Activated CD8-positive, alpha-beta T cell treated with anti-CD3 and anti-CD28 coated beads for 36 hours (primary cell): ENCODE results near the gene CCDC12. TPM values are rescaled to one million over a fixed set of nuclear protein-coding genes. Genes with fewer than 3 reads are reported as not detected.

ENCODE experiments used
- ATAC-seq: fragments of 200-7000 bp; cut with Tn5 transposase; one replicate; pipeline ENCODE4 v1.10.0; 2021; ENCODE audit warnings: mild to moderate bottlenecking, moderate library complexity
- CTCF ChIA-PET: fragments of 350-600 bp; sonication (Branson Sonifier 250); formaldehyde crosslinking; loops from one replicate; lab custom pipeline; 2021; ENCODE audit warnings: antibody characterized with exemption; lab: Charles Lee
- POLR2A ChIA-PET: fragments of 350-600 bp; sonication (Branson Sonifier 250); formaldehyde crosslinking; loops from one replicate; lab custom pipeline; 2021; ENCODE audit warnings: antibody characterized with exemption; lab: Charles Lee
- DNase-seq: peaks from one replicate; pipeline ENCODE4 v3.0.0-alpha.2; 2020
- H3K27ac Mint-ChIP-seq: one replicate; pipeline ENCODE4 v1.8.0; 2021; ENCODE audit warnings: mild to moderate bottlenecking, mixed read lengths
- H3K27me3 Mint-ChIP-seq: one replicate; pipeline ENCODE4 v1.8.0; 2021; ENCODE audit warnings: mixed read lengths
- H3K36me3 Mint-ChIP-seq: one replicate; pipeline ENCODE4 v1.8.0; 2021; ENCODE audit warnings: low read depth, mixed read lengths
- H3K4me1 Mint-ChIP-seq: one replicate; pipeline ENCODE4 v1.8.0; 2021; ENCODE audit warnings: low read depth, mixed read lengths
- H3K4me3 Mint-ChIP-seq: one replicate; pipeline ENCODE4 v1.8.0; 2021; ENCODE audit warnings: mild to moderate bottlenecking, moderate library complexity, mixed read lengths
- H3K9me3 Mint-ChIP-seq: one replicate; pipeline ENCODE4 v1.8.0; 2021; ENCODE audit warnings: mixed read lengths
- intact Hi-C: fragments of 100-400 bp; cut with micrococcal nuclease; formaldehyde crosslinking; loops from one replicate; pipeline ENCODE4 v1.10.0; 2022
- total RNA-seq, 2 experiments: library from RNA; stranded (reverse); gene quantifications; one replicate each; pipeline ENCODE4 v1.2.3, GENCODE V29; 2021
- TF ChIP-seq, protein P1 (sequence below): fragments of 200-600 bp; IDR thresholded peaks from one replicate; pipeline ENCODE4 v1.8.0; 2022; ENCODE audit warnings: antibody characterized with exemption, mild to moderate bottlenecking

The CCDC12 gene
- total RNA-seq, 2 experiments from 2014 or later: 51.2 to 51.6 TPM

DNA sequence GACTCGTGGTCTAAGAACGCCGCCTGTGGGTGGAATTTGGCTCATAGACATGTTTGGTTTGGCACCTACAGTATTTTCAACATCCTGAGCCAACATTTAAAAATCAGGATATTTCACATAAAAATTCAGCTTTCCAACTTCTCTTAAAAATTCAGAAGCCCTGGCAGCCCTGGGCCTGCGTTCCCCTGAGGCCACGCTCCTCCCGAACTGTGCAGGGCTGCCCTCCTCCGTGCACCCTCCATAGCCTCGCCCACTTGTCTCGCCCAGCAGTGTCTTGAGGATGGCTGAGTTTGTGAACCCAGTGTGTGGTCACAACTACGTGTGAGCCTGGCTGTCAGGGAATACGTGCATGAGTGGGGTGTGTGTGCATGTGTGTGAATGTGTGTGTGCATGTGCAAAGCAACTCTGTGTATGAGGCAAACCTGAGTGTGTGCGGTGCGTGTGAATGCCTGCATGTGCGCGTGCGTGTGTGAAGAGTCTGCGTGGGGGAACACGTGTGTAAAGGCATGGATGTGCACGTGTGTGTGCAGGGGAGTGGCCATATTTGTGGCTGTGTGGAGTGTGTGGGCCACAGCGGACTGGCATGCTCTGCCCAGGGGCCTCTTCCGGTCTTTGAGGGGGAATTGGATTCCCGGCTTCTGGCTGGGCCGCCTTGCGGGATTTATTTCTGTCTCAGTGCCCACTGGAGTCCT lies 68.1 kb downstream of the CCDC12 start:
- H3K27ac Mint-ChIP-seq: no peak overlapping the region
- no peak overlapping the region for H3K4me3 Mint-ChIP-seq
- no peak for ATAC-seq
- ChIA-PET POLR2A (interaction anchor here (0.7 to 2.3 kb wide), 2 partner anchors 12 to 34 kb away, joined by 3 to 6 read pairs; no protein-coding TSS in a partner anchor), CTCF (interaction anchor here (1.4 to 1.8 kb wide), 10 partner anchors 8 to 420 kb away, joined by 3 to 11 read pairs (median 5); partner anchors contain the start of genes PRSS50 and TMIE)
- no peaks in the 10 kb centered on the region for H3K9me3 Mint-ChIP-seq
- H3K4me1 Mint-ChIP-seq: peaks cover 8% of the 10 kb centered on the region
- no peak for DNase-seq
- intact Hi-C loops: loop anchor here (2.0 kb wide), 1 partner anchor 42 kb away; no protein-coding TSS in a partner anchor
- peaks cover 2% of the 10 kb centered on the region for H3K36me3 Mint-ChIP-seq
- H3K27me3 Mint-ChIP-seq: no peaks in the 10 kb centered on the region
- TF ChIP-seq, protein P1, sequence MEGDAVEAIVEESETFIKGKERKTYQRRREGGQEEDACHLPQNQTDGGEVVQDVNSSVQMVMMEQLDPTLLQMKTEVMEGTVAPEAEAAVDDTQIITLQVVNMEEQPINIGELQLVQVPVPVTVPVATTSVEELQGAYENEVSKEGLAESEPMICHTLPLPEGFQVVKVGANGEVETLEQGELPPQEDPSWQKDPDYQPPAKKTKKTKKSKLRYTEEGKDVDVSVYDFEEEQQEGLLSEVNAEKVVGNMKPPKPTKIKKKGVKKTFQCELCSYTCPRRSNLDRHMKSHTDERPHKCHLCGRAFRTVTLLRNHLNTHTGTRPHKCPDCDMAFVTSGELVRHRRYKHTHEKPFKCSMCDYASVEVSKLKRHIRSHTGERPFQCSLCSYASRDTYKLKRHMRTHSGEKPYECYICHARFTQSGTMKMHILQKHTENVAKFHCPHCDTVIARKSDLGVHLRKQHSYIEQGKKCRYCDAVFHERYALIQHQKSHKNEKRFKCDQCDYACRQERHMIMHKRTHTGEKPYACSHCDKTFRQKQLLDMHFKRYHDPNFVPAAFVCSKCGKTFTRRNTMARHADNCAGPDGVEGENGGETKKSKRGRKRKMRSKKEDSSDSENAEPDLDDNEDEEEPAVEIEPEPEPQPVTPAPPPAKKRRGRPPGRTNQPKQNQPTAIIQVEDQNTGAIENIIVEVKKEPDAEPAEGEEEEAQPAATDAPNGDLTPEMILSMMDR: no peak

GRCh38 chr3:46907960-46908293 lies 68.6 kb downstream of the CCDC12 start:
- no peaks in the 10 kb centered on the region for H3K27me3 Mint-ChIP-seq

DNA sequence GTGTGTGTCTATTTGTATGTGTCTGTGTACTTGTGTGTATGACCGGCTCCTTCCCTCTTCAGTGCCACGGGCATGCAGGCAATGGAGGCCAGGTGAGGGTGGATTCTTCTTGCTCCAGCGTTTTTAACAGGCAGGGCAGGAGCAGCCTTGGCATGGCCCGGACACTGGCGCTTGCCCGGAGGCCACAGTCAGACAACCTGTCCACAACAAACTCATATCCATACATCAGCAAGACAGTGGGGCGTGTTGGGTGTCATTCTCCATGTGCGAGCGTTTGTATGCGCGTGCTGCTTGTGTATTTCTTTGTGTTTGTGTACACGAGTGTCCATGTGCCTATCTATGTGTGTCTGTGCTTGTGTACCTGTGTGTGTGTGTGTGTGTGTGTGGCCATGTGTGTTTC lies 69.3 kb downstream of the CCDC12 start:
- Mint-ChIP-seq H3K36me3 (peaks cover under 1% of the 10 kb centered on the region), H3K27me3 (no peaks in the 10 kb centered on the region), H3K4me3 (no peak overlapping the region), H3K27ac (no peak overlapping the region), H3K9me3 (no peaks in the 10 kb centered on the region), H3K4me1 (peaks cover 6% of the 10 kb centered on the region)
- intact Hi-C loops: no loop called here
- TF ChIP-seq, protein P1: no peak
- CTCF ChIA-PET: no interaction called here
- POLR2A ChIA-PET: no interaction called here
- no peak for DNase-seq
- no peak for ATAC-seq

More at GRCh38 chr3:46907960-46908293, 68.6 kb downstream of the CCDC12 start:
- H3K4me3 Mint-ChIP-seq: no peak overlapping the region
- H3K27ac Mint-ChIP-seq: no peak overlapping the region
- peaks cover 2% of the 10 kb centered on the region for H3K36me3 Mint-ChIP-seq
- ATAC-seq (no peak), DNase-seq (no peak)
- peaks cover 6% of the 10 kb centered on the region for H3K4me1 Mint-ChIP-seq
- H3K9me3 Mint-ChIP-seq: no peaks in the 10 kb centered on the region
- POLR2A ChIA-PET: interaction anchor here (2.3 kb wide), 1 partner anchor 34 kb away, joined by 6 read pairs; no protein-coding TSS in a partner anchor
- CTCF ChIA-PET: no interaction called here
- TF ChIP-seq, protein P1: no peak
- intact Hi-C loops: loop anchor here (2.0 kb wide), 1 partner anchor 41 kb away; no protein-coding TSS in a partner anchor

DNA sequence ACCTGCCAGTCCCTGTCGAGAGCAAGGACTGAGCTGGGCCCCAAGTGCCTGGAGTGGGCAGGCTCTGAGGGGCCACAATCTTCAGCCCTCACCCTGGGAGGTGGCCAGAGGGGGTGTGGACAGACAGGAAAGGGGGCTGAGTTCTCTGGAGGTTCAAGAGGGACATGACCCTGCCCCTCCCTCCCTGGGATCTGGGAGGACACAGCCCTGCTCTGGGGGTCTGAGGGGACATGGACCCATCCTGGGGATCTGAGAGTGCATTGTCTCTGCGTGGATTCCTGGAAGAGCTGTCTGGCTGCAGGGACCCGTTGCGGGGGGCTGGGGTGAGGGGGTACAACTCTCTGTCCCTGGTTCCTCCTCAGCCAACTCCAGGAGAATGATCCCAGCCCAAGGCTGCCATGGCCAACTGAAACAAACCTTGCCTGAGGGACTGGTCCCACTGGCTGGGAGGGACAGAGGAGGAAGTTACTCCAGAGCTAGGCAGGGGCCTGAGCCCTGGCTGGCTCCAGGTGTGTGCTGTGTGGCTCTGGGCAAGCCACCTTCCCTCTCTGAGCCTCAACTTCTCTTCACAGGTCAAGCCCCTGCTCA lies 70.0 kb downstream of the CCDC12 start:
- H3K27me3 Mint-ChIP-seq: no peaks in the 10 kb centered on the region
- POLR2A ChIA-PET: no interaction called here
- H3K9me3 Mint-ChIP-seq: no peaks in the 10 kb centered on the region
- no peak for DNase-seq
- TF ChIP-seq, protein P1: no peak
- intact Hi-C loops: no loop called here
- peaks cover 6% of the 10 kb centered on the region for H3K4me1 Mint-ChIP-seq
- no peak overlapping the region for H3K4me3 Mint-ChIP-seq
- H3K27ac Mint-ChIP-seq: no peak overlapping the region
- no peak for ATAC-seq
- H3K36me3 Mint-ChIP-seq: no peaks in the 10 kb centered on the region
- CTCF ChIA-PET: interaction anchor here (1.6 kb wide), 1 partner anchor 11 kb away, joined by 5 read pairs; no protein-coding TSS in a partner anchor
